ENCODE data around the gene TBC1D24.
"Not testable (repeated sequence)": the region's sequence is repeated elsewhere in the genome, so short reads cannot be mapped to it uniquely, and the experiment has no call there.

TBC1D24 gene

DNA sequence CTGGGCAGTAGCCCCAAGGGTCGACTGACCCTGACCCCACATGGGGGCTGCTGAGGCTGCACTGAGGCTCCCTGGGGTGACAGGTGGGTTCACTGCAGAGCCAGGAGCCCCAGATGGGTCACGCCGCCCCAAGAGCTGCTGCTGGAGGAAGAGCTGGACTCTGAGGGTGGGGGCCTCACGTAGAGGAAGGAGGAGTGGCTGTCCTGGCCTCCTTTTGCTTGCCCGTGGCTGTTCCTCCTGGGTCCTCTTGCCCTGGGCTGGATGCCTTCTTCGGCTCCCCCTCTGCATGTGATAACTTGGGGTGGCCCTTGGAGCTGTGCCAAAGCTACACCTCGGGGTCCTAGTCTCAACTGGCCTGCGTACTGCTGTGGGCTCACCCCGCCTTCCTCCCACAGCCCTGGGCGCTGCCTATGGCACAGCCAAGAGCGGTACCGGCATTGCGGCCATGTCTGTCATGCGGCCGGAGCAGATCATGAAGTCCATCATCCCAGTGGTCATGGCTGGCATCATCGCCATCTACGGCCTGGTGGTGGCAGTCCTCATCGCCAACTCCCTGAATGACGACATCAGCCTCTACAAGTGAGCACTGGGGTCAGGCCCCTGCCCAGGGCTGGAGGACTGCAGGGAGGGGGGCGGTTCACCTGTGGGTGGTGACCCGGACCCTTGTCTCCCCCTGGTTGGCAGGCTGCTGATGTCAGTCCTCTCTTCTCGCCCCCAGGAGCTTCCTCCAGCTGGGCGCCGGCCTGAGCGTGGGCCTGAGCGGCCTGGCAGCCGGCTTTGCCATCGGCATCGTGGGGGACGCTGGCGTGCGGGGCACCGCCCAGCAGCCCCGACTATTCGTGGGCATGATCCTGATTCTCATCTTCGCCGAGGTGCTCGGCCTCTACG lies 44.1 kb downstream of the TBC1D24 start:
- no peak for DNase-seq

DNA sequence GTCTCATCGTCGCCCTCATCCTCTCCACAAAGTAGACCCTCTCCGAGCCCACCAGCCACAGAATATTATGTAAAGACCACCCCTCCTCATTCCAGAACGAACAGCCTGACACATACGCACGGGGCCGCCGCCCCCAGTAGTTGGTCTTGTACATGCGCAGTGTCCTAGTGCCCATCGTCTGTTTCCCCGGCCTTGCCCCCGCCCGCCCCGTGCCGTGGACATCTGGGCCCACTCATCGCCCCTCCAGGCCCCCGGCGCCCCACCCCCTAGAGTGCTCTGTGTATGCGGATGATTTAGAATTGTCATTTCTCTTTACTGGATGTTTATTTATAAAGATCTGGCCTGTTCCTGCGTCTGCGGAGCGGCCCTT lies 44.8 kb downstream of the TBC1D24 start:
- DNase-seq, result no peak

DNA sequence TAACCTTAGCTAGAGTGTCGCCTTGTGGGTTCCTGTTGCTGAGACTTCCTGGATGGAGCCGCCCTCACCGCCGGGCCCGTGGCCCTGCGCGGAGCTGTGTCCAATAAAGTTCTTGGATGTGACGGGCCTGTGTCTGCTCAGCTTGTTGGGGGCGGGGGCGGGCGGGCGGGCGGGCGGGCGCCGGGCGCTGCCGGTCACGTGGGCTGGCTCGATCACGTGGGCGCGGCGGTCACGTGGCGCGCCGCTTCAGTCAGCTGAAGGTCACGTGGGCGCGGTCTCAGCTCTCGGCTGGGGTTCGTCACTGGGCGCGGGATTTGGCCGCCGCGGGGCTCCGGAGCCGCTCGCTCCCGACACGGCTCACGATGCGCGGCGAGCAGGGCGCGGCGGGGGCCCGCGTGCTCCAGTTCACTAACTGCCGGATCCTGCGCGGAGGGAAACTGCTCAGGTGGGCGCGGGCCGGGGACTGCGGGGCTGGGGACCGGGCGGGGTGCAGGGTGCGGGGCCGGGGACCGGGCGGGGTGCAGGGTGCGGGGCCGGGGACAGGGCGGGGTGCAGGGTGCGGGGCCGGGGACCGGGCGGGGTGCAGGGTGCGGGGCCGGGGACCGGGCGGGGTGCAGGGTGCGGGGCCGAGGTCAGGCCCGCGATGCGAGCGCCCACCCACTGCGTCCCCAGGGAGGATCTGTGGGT lies 45.3 kb downstream of the TBC1D24 start, which contains the start of gene AMDHD2:
AMDHD2 (plus strand) TSS at position 275 of the 687 bp plus-strand sequence; CDS start at position 363, 88 bp downstream.
- peak; percentile 78 for DNase-seq

DNA sequence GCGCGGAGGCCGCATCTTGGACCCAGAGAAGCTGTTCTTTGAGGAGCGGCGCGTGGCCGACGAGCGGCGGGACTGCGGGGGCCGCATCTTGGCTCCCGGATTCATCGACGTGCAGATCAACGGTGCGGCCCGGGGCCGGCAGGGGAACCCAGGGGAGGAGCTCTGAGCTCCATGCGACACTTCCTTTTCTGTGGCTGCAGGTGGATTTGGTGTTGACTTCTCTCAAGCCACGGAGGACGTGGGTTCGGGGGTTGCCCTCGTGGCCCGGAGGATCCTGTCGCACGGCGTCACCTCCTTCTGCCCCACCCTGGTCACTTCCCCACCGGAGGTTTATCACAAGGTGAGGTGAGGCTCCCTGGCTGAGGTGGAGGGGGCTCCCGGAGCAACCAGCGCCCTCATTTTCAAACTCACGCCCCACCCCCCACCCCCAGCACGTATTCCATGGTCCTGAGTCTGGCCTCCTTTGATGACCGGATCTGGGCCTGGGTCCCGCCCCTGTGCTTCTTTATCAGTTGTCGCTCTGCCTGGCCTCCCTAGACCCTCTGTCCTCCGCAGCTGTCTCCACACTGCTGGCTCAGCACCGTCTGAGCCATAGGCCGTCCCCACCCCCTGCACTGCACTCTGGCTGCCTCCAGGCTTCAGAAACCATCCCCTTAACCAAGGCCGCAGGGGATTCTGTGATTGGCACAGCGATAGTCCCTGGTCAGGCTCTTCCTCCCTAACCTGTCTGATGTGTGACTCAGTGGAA lies 46.0 kb downstream of the TBC1D24 start:
- no peak for DNase-seq

DNA sequence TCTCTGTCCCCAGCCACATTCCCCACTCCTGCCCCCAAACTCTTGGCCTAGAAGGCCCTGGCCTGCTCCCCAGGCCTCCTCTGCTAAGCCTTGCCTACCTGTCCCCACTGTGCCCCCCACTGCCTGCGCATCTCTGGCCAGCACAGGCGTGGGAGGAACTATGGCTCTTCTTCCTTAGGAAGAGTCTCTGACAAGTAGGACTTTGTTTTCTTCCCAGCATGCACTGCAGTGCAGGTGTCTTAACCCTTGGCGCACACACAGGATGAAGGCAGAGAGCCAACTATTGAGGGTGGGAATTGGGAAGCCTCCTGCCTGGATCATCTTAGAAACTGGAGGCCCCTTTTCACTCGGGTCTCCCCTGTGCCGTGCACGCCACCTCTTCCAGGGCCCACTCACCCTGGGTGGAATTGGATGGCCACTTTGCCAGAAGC lies 48.9 kb downstream of the TBC1D24 start:
- no peak for DNase-seq

DNA sequence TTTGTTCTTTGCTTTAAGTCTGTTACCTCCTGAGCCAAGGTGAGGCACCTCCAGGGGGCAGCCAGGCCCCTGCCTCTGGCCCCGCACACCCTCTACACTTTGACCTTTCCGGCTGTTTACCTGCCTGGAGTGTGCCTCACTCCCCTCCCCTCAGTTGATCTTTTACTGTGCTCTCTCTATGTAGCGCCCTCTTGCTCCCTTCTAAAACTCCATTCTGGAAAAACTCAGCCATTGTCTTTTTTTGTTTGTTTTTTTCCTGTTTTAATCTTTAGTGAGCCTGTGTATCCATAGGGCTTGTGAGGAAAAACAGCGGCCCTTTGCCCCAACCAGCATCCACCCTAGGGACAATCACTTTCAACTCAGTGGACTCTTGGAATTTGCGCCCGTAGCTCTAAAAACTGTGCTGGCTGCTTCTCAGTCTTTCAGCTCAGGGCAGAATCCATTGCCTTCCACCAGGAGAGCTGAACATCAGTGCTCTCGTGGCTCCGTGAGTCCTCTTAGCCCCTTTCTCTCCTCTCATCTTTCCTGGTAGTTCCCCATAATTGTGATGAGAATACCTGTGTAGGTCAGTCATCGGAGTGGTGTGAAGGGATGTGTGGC lies 49.5 kb downstream of the TBC1D24 start:
- DNase-seq, result no peak

DNA sequence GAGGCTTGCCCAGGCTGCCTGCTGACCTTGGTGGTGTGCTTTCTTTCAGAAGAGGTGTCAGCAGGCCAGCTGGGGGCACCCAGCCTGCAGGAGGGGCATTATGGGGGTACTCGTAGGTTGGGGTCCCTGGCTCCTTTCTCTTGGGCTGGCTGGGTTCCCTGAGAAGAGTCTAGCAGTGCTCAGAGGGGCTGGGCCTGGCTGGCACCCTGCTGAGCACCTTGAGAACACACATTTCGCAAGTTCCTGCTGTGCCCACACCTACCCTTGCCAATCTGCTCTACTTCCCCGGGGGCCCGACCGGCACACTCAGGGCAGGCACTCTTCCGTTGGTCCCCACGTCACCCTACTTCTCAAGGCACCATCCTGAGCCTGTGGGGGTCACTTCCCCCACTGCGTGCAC lies 51.2 kb downstream of the TBC1D24 start:
- no peak for DNase-seq

DNA sequence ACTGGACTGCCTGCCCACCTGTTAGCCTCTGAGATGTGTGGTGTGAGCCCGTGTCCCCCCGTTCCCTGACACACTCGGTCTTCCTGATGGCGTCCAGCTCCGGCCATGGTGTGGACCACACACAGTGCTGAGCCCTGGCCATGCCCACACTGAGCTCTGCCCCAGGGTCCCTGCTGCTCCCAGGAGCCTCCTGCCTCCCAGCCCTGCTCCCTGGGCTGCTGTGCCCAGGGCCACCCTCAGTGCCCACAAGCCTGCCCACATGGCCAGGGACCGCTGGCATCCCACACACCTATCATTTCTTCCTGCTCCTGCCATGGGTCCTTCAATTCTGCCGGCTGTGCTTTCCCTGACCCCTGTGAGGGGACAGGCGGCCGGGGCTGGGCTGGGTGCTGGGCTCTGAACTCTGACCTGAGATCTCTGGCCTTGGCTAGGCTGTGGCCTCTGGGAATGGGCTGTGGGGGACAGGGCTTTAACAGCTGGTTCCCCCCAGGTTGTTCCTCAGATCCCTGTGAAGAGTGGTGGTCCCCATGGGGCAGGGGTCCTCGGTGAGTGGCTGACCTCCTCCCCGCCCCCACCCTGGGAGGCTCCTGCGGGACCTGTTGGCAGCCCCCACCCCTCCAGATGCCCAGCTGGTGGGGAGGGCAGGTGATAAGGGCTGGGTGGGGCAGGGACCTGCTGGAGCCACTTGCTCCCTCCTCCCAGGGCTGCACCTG lies 52.3 kb downstream of the TBC1D24 start:
- DNase-seq, result no peak

DNA sequence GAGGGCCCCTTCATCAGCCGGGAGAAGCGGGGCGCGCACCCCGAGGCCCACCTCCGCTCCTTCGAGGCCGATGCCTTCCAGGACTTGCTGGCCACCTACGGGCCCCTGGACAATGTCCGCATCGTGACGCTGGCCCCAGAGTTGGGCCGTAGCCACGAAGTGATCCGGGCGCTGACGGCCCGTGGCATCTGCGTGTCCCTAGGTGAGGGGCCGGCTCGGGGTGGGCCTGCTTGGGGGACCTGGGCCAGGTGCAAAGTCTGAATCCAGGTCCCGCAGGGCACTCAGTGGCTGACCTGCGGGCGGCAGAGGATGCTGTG lies 52.8 kb downstream of the TBC1D24 start:
- no peak for DNase-seq

DNA sequence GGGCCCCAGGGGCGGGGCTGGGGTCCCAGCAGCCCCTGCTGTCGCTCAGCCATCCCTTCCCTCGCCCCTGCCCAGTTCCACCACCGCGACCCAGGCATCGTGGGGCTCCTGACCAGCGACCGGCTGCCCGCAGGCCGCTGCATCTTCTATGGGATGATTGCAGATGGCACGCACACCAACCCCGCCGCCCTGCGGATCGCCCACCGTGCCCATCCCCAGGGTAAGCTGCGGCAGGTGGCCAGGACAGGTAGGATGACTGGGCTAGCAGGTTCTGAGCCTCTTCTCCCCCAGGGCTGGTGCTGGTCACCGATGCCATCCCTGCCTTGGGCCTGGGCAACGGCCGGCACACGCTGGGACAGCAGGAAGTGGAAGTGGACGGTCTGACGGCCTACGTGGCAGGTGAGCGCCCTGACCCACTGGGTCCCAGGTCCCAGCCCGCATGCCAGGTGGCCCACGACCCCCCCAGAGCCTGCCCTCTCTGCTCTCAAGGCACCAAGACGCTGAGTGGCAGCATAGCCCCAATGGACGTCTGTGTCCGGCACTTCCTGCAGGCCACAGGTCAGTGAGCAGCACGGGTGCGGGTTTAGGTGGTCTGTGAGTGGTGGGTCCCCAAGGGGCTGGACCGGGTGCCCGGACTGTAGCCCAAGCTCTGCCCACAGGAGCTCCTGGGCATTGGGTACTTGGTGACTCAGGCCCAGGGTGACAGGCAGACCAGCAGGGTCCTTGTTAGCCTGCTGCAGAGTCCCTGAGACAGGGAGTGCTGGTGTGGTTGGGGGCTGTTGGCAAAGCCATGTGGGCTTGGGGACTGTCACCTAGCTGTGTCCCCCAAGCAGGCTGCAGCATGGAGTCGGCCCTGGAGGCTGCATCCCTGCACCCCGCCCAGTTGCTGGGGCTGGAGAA lies 53.5 kb downstream of the TBC1D24 start:
- no peak for DNase-seq

DNA sequence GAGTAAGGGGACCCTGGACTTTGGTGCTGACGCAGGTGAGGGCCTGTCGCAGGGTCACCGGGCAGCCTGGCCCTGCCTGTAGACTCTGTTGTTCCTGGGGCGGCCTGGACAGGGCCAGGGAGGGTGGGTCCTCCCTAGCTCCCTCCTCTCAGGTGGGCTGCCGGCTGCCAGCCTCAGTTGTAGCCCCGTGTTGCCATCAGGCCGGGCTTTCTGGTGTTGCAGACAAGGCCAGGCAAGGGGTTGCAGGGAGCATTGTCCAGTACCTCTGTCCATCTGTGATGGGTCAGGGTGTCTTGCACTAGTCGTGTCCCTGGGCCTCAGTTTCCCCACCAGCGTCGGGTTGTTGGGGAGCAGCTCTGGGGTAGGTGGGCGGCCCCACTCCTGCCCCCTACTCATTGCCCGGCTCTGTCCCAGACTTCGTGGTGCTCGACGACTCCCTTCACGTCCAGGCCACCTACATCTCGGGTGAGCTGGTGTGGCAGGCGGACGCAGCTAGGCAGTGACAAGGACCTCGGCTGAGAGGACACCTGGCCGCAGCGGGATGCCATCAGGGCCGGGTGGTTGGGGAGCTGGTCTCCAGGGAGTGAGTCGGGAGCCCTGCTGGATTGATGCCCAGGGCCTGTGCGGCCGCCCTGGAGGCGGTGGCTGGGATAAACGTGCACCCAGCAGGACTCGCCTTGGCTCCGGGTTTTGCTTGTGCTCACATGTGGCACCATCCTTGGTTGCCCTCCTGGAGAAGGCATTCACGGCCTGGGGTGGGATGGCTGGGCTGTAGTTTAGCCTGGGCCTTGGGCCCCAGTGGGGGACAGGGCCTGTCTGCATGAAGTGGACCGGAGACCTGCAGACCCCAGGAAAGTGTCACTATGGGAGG lies 54.4 kb downstream of the TBC1D24 start:
- DNase-seq, result no peak

DNA sequence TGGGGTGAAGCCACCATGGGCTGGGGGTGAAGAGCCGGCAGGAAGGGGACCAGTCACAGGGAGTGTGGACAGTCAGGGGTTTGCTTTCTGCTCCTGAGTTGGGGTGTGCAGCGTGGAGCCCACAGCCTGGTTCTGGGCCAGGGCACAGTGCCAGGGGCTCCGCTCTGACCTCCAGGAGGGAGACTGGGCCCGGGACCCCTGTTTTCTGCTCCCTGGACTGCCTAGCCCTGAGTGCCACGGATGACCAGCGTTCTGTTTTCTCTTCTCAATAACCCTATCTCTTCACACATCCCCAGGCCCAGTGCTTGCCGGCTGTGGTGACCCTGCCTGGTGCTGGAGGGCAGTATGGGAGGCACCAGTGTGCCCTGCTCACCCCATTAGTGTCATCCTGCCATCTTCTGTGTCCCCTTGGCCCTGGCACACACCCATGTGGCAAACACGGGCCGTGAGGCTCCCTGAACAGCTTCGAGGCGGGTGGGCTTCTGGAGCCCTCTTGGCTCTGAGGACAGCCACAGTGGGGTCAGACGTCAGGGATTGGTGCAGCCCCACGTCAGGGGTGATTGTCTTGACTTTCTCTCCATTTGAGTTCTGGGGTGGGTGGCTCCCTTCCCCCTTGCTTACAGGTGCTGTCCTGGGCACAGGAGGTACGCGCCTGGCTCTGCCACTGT lies 55.2 kb downstream of the TBC1D24 start:
- DNase-seq, result no peak

DNA sequence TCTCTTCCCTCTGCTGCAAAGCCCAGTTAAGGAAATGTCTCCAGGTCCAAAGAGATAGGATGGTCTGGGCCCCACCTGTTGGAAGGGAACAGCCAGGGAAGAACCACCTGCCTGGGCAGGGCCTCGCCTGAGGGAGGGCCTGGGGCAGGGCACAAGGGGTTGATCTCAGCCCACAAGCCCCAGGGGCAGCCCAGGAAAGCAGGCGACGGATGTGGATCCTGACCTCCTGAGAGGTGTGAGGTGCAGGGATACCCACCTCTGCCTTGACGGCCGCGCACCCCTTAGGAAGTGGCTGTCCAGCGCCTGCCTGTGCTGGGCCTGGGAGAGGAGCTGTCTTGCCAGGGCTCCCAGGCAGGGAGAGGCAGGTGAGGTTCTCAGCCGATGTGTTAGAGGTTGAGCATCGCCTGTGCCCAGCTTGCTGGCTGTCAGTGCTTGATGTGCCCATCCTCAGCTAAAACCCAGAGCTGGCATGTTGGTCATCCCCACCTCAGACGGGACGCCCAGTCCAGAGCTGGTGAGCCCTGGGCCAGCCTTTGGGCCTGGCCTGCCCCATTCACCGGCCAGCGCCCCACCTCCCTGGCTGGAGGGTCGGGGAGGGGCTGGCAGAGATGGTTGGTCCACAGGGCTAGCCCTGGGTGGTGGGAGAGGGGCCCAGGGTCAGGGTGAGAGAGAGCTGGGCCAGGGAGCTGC lies 55.8 kb downstream of the TBC1D24 start:
- no peak for DNase-seq

DNA sequence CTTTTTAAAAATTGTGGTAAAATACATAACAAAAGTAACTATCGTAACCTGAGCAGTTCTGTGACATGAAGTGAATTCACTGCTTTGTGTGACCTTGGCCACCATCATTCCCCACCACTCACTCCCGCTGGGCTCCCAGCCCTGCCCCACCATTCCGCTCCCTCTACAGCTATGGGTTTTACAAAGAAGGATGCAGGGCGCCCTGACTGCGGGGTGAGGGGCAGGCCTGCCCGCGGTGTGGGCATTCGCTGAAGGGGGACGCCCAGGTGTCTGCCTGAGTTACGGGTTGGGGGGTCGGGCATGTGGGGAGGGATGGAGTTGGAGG lies 56.4 kb downstream of the TBC1D24 start, which contains the start of gene CEMP1:
CEMP1 (minus strand) TSS at position 38 of the 325 bp plus-strand sequence. CDS start 335 bp downstream, outside the sequence.
- no peak for DNase-seq

DNA sequence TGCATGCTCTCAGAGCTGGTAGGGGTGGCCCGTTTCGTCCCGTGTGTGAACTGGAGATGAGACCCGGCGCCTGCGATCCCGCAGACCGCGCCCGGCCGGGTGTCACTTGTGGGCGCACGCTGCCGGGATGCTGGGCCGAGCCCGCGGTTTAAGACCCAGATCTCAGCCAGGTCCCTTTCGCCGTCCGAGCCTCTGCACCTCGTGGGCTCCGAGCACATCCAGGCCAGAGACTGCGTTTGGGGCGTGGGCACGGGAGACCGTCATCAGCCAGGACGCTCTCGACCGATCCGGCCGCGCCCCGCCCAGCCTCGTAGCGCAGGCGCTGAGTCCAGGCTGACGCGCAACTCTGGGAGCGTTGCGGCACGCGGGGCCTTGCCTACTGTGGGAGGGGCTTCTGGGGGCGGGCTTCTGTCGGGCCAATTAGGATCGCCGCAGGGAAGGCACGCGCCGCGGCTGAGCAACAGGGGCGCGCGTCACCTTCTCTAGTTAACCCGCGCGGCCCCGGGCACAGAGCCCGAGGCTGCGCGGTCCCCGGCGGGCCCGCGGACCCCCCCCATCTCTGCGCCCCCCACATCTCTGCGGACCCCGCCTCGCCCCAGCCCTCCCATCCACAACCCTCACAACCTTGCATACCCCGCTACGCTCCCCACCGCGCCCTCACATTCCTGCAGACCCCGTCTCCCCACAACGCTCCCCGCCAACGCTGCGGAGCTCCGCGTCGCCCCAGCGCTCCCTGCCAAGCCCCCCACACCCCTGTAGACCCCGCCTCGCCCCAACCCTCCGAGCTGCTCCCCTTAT lies 57.0 kb downstream of the TBC1D24 start:
- DNase-seq, result peak; percentile 94 to 96

DNA sequence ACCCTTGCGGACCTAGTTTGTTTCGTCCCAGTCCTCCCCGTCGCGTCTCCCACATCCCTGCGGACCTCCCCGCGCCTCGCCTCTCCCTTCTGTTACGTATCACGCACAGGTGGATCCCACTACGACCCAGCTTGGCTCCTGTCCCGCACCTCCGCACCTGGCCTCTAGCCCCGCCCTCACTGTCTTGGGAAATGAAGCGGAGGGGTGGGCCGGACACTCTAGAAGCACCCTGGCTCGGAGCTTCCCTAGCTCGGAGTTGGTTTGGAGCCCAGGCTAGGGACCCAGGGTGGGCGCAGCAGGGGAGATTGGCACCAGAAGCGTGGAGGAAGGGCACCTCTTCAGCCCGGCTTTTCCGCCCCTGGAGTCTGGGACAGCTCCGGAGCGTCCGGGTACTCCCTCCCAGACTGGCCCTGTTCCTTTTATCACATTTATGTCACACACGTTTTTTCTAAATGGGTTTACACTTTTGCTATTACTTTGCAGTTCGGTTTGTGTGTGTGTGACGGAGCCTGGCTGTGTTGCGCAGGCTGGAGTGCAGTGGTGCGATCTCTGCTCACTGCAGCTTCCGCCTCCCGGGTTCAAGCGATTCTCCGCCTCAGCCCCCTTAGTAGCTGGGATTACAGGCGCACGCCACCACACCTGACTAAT lies 57.7 kb downstream of the TBC1D24 start:
- DNase-seq, result peak in 1 of 2 donors; percentile 27

DNA sequence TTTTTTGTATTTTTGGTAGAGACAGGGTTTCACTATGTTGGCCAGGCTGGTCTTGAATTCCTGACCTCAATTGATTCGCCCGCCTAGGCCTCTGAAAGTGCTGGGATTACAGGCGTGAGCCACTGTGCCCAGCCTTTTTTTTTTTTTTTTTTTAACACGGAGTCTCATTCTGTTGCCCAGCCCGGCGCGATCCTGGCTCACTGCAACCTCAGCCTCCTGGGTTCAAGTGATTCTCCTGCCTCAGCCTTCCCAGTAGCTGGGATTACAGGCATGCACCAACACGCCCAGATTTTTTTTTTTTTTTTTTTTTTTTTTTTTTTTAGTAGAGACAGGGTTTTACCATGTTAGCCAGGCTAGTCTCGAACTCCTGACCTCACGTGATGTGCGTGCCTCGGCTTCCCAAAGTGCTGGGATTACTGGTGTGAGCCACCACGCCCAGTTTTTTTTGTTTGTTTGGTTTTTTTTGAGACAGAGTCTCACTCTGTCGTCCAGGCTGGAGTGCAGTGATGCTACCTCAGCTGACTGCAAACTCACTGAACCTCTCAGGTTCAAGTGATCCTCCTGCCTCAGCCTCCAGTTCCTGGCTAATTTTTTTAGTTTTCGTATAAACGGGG lies 58.3 kb downstream of the TBC1D24 start:
- DNase-seq, result not testable (repeated sequence)
